ENCODE data around the gene TXNDC11.

TXNDC11 gene

DNA sequence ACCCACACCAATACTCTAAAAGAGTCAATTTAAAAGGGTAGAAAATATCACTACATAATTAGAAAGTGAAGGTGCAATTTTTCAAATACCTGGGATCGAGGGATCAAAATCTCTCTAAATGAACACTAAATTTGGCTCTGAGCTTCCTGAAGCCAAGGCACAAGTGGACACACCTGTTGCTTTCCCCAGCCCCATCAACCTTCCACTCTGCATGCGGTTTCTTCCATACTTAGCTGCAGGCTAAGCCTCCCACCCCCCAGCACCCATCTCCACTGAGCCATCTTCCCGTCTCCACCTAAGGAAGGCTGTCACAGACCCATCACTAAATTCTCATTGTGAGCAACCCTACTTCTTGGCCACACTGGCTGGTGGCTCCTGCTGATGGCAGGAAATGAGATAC, 30.5 kb downstream of the TXNDC11 start:
- Histone ChIP-seq H3K9me3 (ENCODE audit: control extremely low read depth in 1 of 5, control insufficient read depth in 4 of 5, insufficient read depth in 2 of 5, low read depth in 1 of 5, low read length in 4 of 5) (no peaks in the 10 kb centered on the region), H3K36me3 (ENCODE audit: control insufficient read depth in 4 of 4, insufficient read depth in 4 of 4, low read length in 3 of 4) (peaks cover 9 to 54% (median 26%) of the 10 kb centered on the region in 4 experiments), H3K27ac (ENCODE audit: insufficient read depth in 1 of 2, low read depth in 1 of 2, low read length in 2 of 2, poor library complexity in 1 of 2, severe bottlenecking in 2 of 2) (no peak overlapping the region), H3K4me1 (ENCODE audit: control extremely low read depth in 1 of 4, control insufficient read depth in 4 of 4, insufficient read depth in 4 of 4, low read length in 3 of 4) (no peaks in the 10 kb centered on the region), H3K4me3 (ENCODE audit: control insufficient read depth in 1 of 7, extremely low read depth in 1 of 7, insufficient read depth in 4 of 7, low read depth in 2 of 7, low read length in 6 of 7) (no peak overlapping the region), H3K27me3 (replicated peaks in 2 of 5; ENCODE audit: control insufficient read depth in 4 of 5, insufficient read depth in 5 of 5, low read length in 4 of 5) (no peaks in the 10 kb centered on the region)
- WGBS (ENCODE audit: insufficient coverage), result 100% methylated on average over 2 of the region's 3 CpGs
- DNase-seq, result no peak
- POLR2A ChIA-PET, result interaction anchor here (0.6 to 1.1 kb wide), 2 partner anchors 79 to 304 kb away, joined by 3 to 4 read pairs; no protein-coding TSS in a partner anchor
- CTCF ChIA-PET, result interaction anchor here (1.0 to 2.1 kb wide), 8 partner anchors 11 to 316 kb away, joined by 3 to 6 read pairs (median 3); no protein-coding TSS in a partner anchor

DNA sequence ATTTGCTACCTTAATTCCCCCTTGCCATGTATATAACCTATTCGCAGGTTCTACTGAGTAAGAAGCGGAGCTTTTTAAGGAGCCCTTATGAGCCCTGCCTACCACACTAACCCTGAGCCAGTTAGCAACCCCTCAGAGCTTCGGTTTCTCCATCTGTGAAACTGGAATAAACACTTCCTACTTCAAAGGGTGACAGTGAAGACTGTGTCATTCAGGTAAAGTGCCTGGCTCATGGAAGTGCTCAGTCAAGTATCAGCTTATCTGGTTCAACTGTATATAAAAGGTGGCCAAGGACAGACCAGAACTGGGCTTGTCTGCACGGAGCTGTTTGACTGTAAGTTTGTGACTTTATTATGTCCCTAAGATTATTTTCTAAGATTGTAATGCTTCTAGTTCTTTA, 31.0 kb downstream of the TXNDC11 start:
- H3K27me3 ChIP-seq (replicated peaks in 2 of 5; ENCODE audit: control insufficient read depth in 4 of 5, insufficient read depth in 5 of 5, low read length in 4 of 5), result no peaks in the 10 kb centered on the region
- H3K36me3 ChIP-seq (ENCODE audit: control insufficient read depth in 4 of 4, insufficient read depth in 4 of 4, low read length in 3 of 4), result peaks cover 9 to 54% (median 26%) of the 10 kb centered on the region in 4 experiments
- H3K4me1 ChIP-seq (ENCODE audit: control extremely low read depth in 1 of 4, control insufficient read depth in 4 of 4, insufficient read depth in 4 of 4, low read length in 3 of 4), result no peaks in the 10 kb centered on the region
- no peak overlapping the region for H3K4me3 ChIP-seq (ENCODE audit: control insufficient read depth in 1 of 7, extremely low read depth in 1 of 7, insufficient read depth in 4 of 7, low read depth in 2 of 7, low read length in 6 of 7)
- WGBS (ENCODE audit: insufficient coverage), result 100% methylated on average over 2 of the region's 4 CpGs
- POLR2A ChIA-PET, result interaction anchor here (0.6 to 1.1 kb wide), 2 partner anchors 79 to 303 kb away, joined by 3 to 4 read pairs; no protein-coding TSS in a partner anchor
- H3K27ac ChIP-seq (ENCODE audit: insufficient read depth in 1 of 2, low read depth in 1 of 2, low read length in 2 of 2, poor library complexity in 1 of 2, severe bottlenecking in 2 of 2), result no peak overlapping the region
- no peaks in the 10 kb centered on the region for H3K9me3 ChIP-seq (ENCODE audit: control extremely low read depth in 1 of 5, control insufficient read depth in 4 of 5, insufficient read depth in 2 of 5, low read depth in 1 of 5, low read length in 4 of 5)
- DNase-seq, result no peak
- CTCF ChIA-PET, result interaction anchor here (1.0 to 2.1 kb wide), 8 partner anchors 11 to 762 kb away, joined by 3 to 6 read pairs (median 3); no protein-coding TSS in a partner anchor

DNA sequence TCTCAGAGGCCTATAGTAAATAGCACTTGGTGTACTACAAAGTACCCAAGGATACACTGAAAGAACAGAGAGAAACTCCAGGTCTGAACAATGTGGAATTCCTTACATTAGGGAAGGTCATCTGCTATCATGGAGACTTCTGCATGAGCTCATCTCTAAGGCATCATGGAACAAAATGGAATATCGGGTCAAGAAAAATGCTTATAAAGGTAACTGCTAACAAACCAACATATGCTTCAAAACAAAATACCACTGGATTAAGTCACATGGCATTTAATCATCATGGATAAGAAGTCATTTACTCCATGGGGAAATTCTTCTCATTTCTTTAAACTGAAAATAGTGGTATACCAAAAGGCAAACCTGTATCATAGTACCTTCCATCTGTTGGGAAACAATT, 34.2 kb downstream of the TXNDC11 start:
- CTCF ChIA-PET, result interaction anchor here (1.2 to 2.3 kb wide), 3 partner anchors 17 to 303 kb away, joined by 3 to 6 read pairs (median 4); no protein-coding TSS in a partner anchor

DNA sequence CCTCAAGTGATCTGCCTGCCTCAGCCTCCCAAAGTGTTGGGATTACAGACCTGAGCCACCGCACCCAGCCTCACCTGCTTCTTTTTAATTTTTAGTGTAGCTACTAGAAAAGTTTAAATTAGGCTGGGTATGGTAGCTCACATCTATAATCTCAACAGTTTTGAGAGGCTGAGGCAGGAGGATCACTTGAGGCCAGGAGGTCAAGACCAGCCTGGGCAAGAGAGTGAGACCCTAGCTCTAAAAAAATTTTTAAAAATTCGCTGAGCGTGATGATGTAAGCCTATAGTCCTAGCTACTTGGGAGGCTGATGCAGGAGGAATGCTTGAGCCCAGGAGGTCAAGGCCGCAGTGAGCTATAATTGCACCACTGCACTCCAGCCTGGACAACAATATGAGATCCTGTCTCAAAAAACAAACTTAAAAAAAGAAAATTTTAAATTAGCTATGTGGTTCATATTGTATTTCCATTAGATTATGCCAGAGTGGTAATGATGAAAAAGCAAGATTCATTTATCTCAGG, 34.9 kb downstream of the TXNDC11 start:
- CTCF ChIA-PET, result interaction anchor here (1.2 to 2.3 kb wide), 4 partner anchors 11 to 302 kb away, joined by 3 to 6 read pairs (median 4); no protein-coding TSS in a partner anchor
- no peaks in the 10 kb centered on the region for H3K27me3 ChIP-seq (replicated peaks in 2 of 5; ENCODE audit: control insufficient read depth in 4 of 5, insufficient read depth in 5 of 5, low read length in 4 of 5)
- POLR2A ChIA-PET, result no interaction called here
- no peaks in the 10 kb centered on the region for H3K4me1 ChIP-seq (ENCODE audit: control extremely low read depth in 1 of 4, control insufficient read depth in 4 of 4, insufficient read depth in 4 of 4, low read length in 3 of 4)
- H3K9me3 ChIP-seq (ENCODE audit: control extremely low read depth in 1 of 5, control insufficient read depth in 4 of 5, insufficient read depth in 2 of 5, low read depth in 1 of 5, low read length in 4 of 5), result no peaks in the 10 kb centered on the region
- no peak for DNase-seq
- no peak overlapping the region for H3K4me3 ChIP-seq (ENCODE audit: control insufficient read depth in 1 of 7, extremely low read depth in 1 of 7, insufficient read depth in 4 of 7, low read depth in 2 of 7, low read length in 6 of 7)
- peaks cover 4 to 46% (median 21%) of the 10 kb centered on the region in 4 experiments for H3K36me3 ChIP-seq (ENCODE audit: control insufficient read depth in 4 of 4, insufficient read depth in 4 of 4, low read length in 3 of 4)
- 100% methylated on average over 2 of the region's 4 CpGs for WGBS (ENCODE audit: insufficient coverage)
- H3K27ac ChIP-seq (ENCODE audit: insufficient read depth in 1 of 2, low read depth in 1 of 2, low read length in 2 of 2, poor library complexity in 1 of 2, severe bottlenecking in 2 of 2), result no peak overlapping the region

More for the DNA sequence above, 34.2 kb downstream of the TXNDC11 start:
- H3K4me1 ChIP-seq (ENCODE audit: control extremely low read depth in 1 of 4, control insufficient read depth in 4 of 4, insufficient read depth in 4 of 4, low read length in 3 of 4), result no peaks in the 10 kb centered on the region
- H3K4me3 ChIP-seq (ENCODE audit: control insufficient read depth in 1 of 7, extremely low read depth in 1 of 7, insufficient read depth in 4 of 7, low read depth in 2 of 7, low read length in 6 of 7), result no peak overlapping the region
- H3K27me3 ChIP-seq (replicated peaks in 2 of 5; ENCODE audit: control insufficient read depth in 4 of 5, insufficient read depth in 5 of 5, low read length in 4 of 5), result no peaks in the 10 kb centered on the region
- H3K9me3 ChIP-seq (ENCODE audit: control extremely low read depth in 1 of 5, control insufficient read depth in 4 of 5, insufficient read depth in 2 of 5, low read depth in 1 of 5, low read length in 4 of 5), result no peaks in the 10 kb centered on the region
- no peak for DNase-seq
- 100% methylated on average over 1 of the region's 1 CpG for WGBS (ENCODE audit: insufficient coverage)
- POLR2A ChIA-PET, result no interaction called here
- H3K36me3 ChIP-seq (ENCODE audit: control insufficient read depth in 4 of 4, insufficient read depth in 4 of 4, low read length in 3 of 4), result peaks cover 4 to 43% (median 17%) of the 10 kb centered on the region in 4 experiments
- no peak overlapping the region for H3K27ac ChIP-seq (ENCODE audit: insufficient read depth in 1 of 2, low read depth in 1 of 2, low read length in 2 of 2, poor library complexity in 1 of 2, severe bottlenecking in 2 of 2)

DNA sequence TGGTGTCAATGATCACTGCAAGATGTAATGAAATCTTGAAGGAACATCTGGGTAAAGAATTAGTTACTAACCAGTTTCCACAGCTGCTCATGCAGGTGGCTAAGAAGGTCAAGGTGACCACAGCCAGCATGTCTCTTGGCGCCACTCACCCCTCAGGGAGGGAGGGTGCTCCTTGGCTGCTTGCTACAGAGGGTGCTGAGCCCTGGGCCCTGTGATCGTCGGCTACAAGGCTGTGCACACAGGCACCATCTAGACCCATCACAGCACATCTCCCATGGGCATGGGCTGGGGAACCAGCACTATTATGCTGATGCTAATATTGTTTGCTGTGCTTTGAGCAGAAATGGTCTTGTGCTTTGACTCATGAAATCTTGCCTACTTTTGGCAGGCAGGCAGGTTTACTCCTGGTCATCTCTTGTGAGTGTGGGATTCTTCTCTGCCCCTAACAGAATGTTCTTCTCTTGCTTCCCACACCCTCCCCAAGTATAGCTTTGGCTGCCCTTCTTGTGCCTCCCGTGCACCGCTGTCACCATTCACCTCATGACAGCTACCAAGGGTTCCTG, 36.4 kb downstream of the TXNDC11 start:
- H3K4me3 ChIP-seq (ENCODE audit: control insufficient read depth in 1 of 7, extremely low read depth in 1 of 7, insufficient read depth in 4 of 7, low read depth in 2 of 7, low read length in 6 of 7), result no peak overlapping the region
- H3K4me1 ChIP-seq (ENCODE audit: control extremely low read depth in 1 of 4, control insufficient read depth in 4 of 4, insufficient read depth in 4 of 4, low read length in 3 of 4), result no peaks in the 10 kb centered on the region
- CTCF ChIA-PET, result interaction anchor here (1.0 kb wide), 1 partner anchor 9 kb away, joined by 3 read pairs; no protein-coding TSS in a partner anchor
- no peaks in the 10 kb centered on the region for H3K9me3 ChIP-seq (ENCODE audit: control extremely low read depth in 1 of 5, control insufficient read depth in 4 of 5, insufficient read depth in 2 of 5, low read depth in 1 of 5, low read length in 4 of 5)
- WGBS (ENCODE audit: insufficient coverage), result no CpG with 5 or more reads among the region's 5 CpGs
- DNase-seq, result peak in 1 of 3 donors; percentile 20
- H3K36me3 ChIP-seq (ENCODE audit: control insufficient read depth in 4 of 4, insufficient read depth in 4 of 4, low read length in 3 of 4), result peaks cover 6 to 37% (median 19%) of the 10 kb centered on the region in 4 experiments
- H3K27me3 ChIP-seq (replicated peaks in 2 of 5; ENCODE audit: control insufficient read depth in 4 of 5, insufficient read depth in 5 of 5, low read length in 4 of 5), result no peaks in the 10 kb centered on the region
- POLR2A ChIA-PET, result interaction anchor here (0.7 kb wide), 1 partner anchor 423 kb away, joined by 3 read pairs; no protein-coding TSS in a partner anchor
- H3K27ac ChIP-seq (ENCODE audit: insufficient read depth in 1 of 2, low read depth in 1 of 2, low read length in 2 of 2, poor library complexity in 1 of 2, severe bottlenecking in 2 of 2), result no peak overlapping the region

DNA sequence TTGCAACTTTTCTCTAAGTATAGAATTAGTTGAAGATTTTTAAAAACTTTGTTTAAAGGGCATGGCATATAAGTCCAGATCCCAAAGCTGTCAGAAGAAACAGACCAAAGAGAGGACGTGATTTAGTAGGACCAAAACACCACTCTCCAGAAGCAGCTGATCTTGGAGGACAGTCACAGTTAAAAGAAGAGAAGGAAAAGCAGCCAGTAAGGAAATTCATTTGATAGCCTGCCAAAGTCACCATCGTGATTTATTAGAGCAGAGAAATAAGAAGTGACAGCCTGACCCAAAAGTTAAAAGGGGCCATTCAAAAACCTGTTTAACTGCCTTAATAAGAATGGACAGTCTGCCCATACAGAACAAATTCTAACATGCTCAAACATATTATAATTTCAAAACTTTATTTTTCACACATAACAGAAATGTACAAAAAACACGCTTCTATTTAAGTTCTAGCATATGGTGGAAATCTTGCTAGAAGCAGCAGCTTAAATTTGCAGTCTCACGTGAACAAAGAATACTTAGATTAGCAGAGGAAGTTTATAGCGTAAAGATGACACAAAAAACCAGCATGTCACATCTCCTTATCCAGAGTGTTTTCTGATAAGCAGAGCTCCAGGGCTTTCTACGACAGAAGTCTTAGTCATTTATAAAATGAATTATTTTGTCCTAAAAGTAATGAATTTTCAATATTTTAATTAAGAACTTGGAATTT, 37.2 kb downstream of the TXNDC11 start:
- Histone ChIP-seq H3K4me1 (ENCODE audit: control extremely low read depth in 1 of 4, control insufficient read depth in 4 of 4, insufficient read depth in 4 of 4, low read length in 3 of 4) (peaks cover 0 to 5% (median 4%) of the 10 kb centered on the region in 4 experiments), H3K27me3 (replicated peaks in 2 of 5; ENCODE audit: control insufficient read depth in 4 of 5, insufficient read depth in 5 of 5, low read length in 4 of 5) (no peaks in the 10 kb centered on the region), H3K4me3 (ENCODE audit: control insufficient read depth in 1 of 7, extremely low read depth in 1 of 7, insufficient read depth in 4 of 7, low read depth in 2 of 7, low read length in 6 of 7) (no peak overlapping the region), H3K27ac (ENCODE audit: insufficient read depth in 1 of 2, low read depth in 1 of 2, low read length in 2 of 2, poor library complexity in 1 of 2, severe bottlenecking in 2 of 2) (no peak overlapping the region), H3K9me3 (ENCODE audit: control extremely low read depth in 1 of 5, control insufficient read depth in 4 of 5, insufficient read depth in 2 of 5, low read depth in 1 of 5, low read length in 4 of 5) (no peaks in the 10 kb centered on the region), H3K36me3 (ENCODE audit: control insufficient read depth in 4 of 4, insufficient read depth in 4 of 4, low read length in 3 of 4) (peaks cover 4 to 34% (median 17%) of the 10 kb centered on the region in 4 experiments)
- CTCF ChIA-PET, result interaction anchor here (1.0 to 1.1 kb wide), 2 partner anchors 10 to 297 kb away, joined by 3 read pairs; no protein-coding TSS in a partner anchor
- POLR2A ChIA-PET, result no interaction called here
- WGBS (ENCODE audit: insufficient coverage), result no CpG with 5 or more reads among the region's 6 CpGs
- peak in 1 of 3 donors; percentile 33 for DNase-seq
